ENCODE results near the gene GUCA2A.

Gene GUCA2A

GRCh38 chr1:42142894-42143675 is 21.5 kb downstream of the GUCA2A start:
- no peaks in the 10 kb centered on the region for H3K9me3 Mint-ChIP-seq
- H3K27me3 Mint-ChIP-seq (ENCODE audit: low read depth): peaks cover 26% of the 10 kb centered on the region
- H3K27ac Mint-ChIP-seq: no peak overlapping the region
- no peak overlapping the region for H3K4me3 Mint-ChIP-seq
- H3K4me1 Mint-ChIP-seq: peaks cover 18% of the 10 kb centered on the region
- no peak for TF ChIP-seq CTCF (IDR thresholded peaks at IDR 0.05; ENCODE audit: unreplicated experiment in 3 of 3)
- H3K36me3 Mint-ChIP-seq (ENCODE audit: low read depth): no peaks in the 10 kb centered on the region

GRCh38 chr1:42141978-42142377 is 22.6 kb downstream of the GUCA2A start:
- no peak for TF ChIP-seq CTCF (IDR thresholded peaks at IDR 0.05; ENCODE audit: unreplicated experiment in 3 of 3)
- H3K27ac Mint-ChIP-seq: no peak overlapping the region
- no peak overlapping the region for H3K4me3 Mint-ChIP-seq
- peaks cover 37% of the 10 kb centered on the region for H3K27me3 Mint-ChIP-seq (ENCODE audit: low read depth)
- peaks cover 18% of the 10 kb centered on the region for H3K4me1 Mint-ChIP-seq
- H3K36me3 Mint-ChIP-seq (ENCODE audit: low read depth): no peaks in the 10 kb centered on the region
- no peaks in the 10 kb centered on the region for H3K9me3 Mint-ChIP-seq

GRCh38 chr1:42140191-42140590 is 24.4 kb downstream of the GUCA2A start:
- no peak overlapping the region for H3K27ac Mint-ChIP-seq
- H3K27me3 Mint-ChIP-seq (ENCODE audit: low read depth): peaks cover 50% of the 10 kb centered on the region
- H3K4me1 Mint-ChIP-seq: peaks cover 18% of the 10 kb centered on the region
- TF ChIP-seq CTCF (IDR thresholded peaks at IDR 0.05; ENCODE audit: unreplicated experiment in 3 of 3): no peak
- H3K9me3 Mint-ChIP-seq: no peaks in the 10 kb centered on the region
- H3K4me3 Mint-ChIP-seq: no peak overlapping the region
- no peaks in the 10 kb centered on the region for H3K36me3 Mint-ChIP-seq (ENCODE audit: low read depth)

- Mint-ChIP-seq H3K36me3 (ENCODE audit: low read depth) (no peaks in the 10 kb centered on the region), H3K4me1 (peaks cover 12% of the 10 kb centered on the region), H3K27me3 (ENCODE audit: low read depth) (peaks cover 49% of the 10 kb centered on the region), H3K4me3 (no peak overlapping the region), H3K9me3 (no peaks in the 10 kb centered on the region), H3K27ac (no peak overlapping the region)
- TF ChIP-seq CTCF (IDR thresholded peaks at IDR 0.05; ENCODE audit: unreplicated experiment in 3 of 3): no peak
These were observed 25.1 kb downstream of the GUCA2A start for GRCh38 chr1:42139444-42139843.

GRCh38 chr1:42138586-42138985 is 26.0 kb downstream of the GUCA2A start:
- Mint-ChIP-seq H3K4me3 (no peak overlapping the region), H3K27me3 (ENCODE audit: low read depth) (peaks cover 52% of the 10 kb centered on the region), H3K36me3 (ENCODE audit: low read depth) (no peaks in the 10 kb centered on the region), H3K4me1 (peaks cover 5% of the 10 kb centered on the region), H3K27ac (no peak overlapping the region), H3K9me3 (no peaks in the 10 kb centered on the region)
- TF ChIP-seq CTCF (IDR thresholded peaks at IDR 0.05; ENCODE audit: unreplicated experiment in 3 of 3): no peak

GRCh38 chr1:42137766-42138165 is 26.8 kb downstream of the GUCA2A start:
- Mint-ChIP-seq H3K36me3 (ENCODE audit: low read depth) (no peaks in the 10 kb centered on the region), H3K27ac (no peak overlapping the region), H3K4me3 (no peak overlapping the region), H3K4me1 (no peaks in the 10 kb centered on the region), H3K9me3 (no peaks in the 10 kb centered on the region), H3K27me3 (ENCODE audit: low read depth) (peaks cover 44% of the 10 kb centered on the region)
- TF ChIP-seq CTCF (IDR thresholded peaks at IDR 0.05; ENCODE audit: unreplicated experiment in 3 of 3): no peak
